ENCODE data around the gene SERPINA10. TPM values are rescaled to one million over a fixed set of nuclear protein-coding genes. Genes with fewer than 3 reads are reported as not detected.

The SERPINA10 gene
- total and polyA plus RNA-seq, 10 of the 15 experiments (the other 5 are each of a cell fraction or from before 2014, with no cell fraction given) = not detected

DNA sequence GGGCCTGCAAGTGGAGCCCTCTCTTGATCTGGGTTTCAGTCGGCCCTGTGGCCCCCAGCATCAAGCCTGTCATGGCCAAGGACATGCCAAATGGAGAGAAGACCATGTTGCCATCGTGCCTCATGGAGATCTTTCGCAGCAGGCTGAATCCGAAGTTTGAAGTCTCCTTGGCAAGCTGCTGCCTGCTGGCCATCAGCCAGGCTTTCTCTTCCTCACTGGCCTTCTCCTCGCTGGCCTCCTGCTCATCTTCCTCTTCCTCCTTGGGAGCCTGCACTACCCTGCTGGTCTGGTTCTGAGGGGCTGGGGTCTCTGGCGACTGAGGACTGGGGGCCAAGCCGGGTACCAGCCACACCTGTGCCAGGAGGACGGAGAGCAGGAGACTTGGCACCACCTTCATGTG, 2.9 kb downstream of the SERPINA10 start:
- intact Hi-C loops (cut with micrococcal nuclease; ENCODE audit: unreplicated experiment) (no loop called here), in situ Hi-C loops (cut with MboI) (no loop called here)
- ChIA-PET RAD21 (ENCODE audit: unreplicated experiment) (no interaction called here), POLR2A (no interaction called here), SMC1A (ENCODE audit: uncharacterized antibody, unreplicated experiment) (no interaction called here), CTCF (no interaction called here)
- H3K9me3 ChIP-seq (replicated peaks; ENCODE audit: control insufficient read depth, insufficient read depth, low read length) = no peaks in the 10 kb centered on the region; the same call in 2 of the 3 replicates
- no peaks in the 10 kb centered on the region for H3K36me3 ChIP-seq (ENCODE audit: control insufficient read depth in 2 of 2, insufficient read depth in 2 of 2, low read length in 1 of 2)
- no peaks in the 10 kb centered on the region; a peak in 1 of 4 replicates for H3K27me3 ChIP-seq (replicated peaks in 1 of 2; ENCODE audit: control insufficient read depth in 2 of 2, insufficient read depth in 2 of 2, low read length in 1 of 2)
- no peaks in the 10 kb centered on the region for H3K4me1 ChIP-seq (ENCODE audit: control insufficient read depth, insufficient read depth, low read length)
- WGBS (ENCODE audit: insufficient coverage, insufficient replicate concordance, low lambda C conversion rate, missing lambda C conversion rate) = 20% methylated on average over 8 of the region's 8 CpGs
- no peaks in the 10 kb centered on the region for H4K20me1 ChIP-seq (ENCODE audit: control insufficient read depth, insufficient read depth)
- ATAC-seq (no peak), FAIRE-seq (no peak), DNase-seq (ENCODE audit: low read depth, low spot score) (no peak)
- no peak overlapping the region for H3K9ac ChIP-seq (ENCODE audit: control insufficient read depth, insufficient read depth, low read length)
- TF ChIP-seq CREB1 (IDR thresholded peaks at IDR 0.05; ENCODE audit: low read depth) (no peak), SMARCA5 (IDR thresholded peaks at IDR 0.05) (no peak), CREM (IDR thresholded peaks at IDR 0.05; ENCODE audit: low read depth) (no peak), ZSCAN29 (IDR thresholded peaks at IDR 0.05) (no peak), POLR2A (IDR thresholded peaks at IDR 0.05; ENCODE audit: low read depth, low read length) (no peak), TCF12 (IDR thresholded peaks at IDR 0.05; ENCODE audit: low read depth, low read length) (no peak), CHD4 (IDR thresholded peaks at IDR 0.05) (no peak), RCOR1 (conservative IDR thresholded peaks at IDR 0.05; ENCODE audit: low read depth, low read length) (no peak), TAF1 (IDR thresholded peaks at IDR 0.05; ENCODE audit: borderline replicate concordance, low read depth, low read length) (no peak)
- TF ChIP-seq, protein P1, sequence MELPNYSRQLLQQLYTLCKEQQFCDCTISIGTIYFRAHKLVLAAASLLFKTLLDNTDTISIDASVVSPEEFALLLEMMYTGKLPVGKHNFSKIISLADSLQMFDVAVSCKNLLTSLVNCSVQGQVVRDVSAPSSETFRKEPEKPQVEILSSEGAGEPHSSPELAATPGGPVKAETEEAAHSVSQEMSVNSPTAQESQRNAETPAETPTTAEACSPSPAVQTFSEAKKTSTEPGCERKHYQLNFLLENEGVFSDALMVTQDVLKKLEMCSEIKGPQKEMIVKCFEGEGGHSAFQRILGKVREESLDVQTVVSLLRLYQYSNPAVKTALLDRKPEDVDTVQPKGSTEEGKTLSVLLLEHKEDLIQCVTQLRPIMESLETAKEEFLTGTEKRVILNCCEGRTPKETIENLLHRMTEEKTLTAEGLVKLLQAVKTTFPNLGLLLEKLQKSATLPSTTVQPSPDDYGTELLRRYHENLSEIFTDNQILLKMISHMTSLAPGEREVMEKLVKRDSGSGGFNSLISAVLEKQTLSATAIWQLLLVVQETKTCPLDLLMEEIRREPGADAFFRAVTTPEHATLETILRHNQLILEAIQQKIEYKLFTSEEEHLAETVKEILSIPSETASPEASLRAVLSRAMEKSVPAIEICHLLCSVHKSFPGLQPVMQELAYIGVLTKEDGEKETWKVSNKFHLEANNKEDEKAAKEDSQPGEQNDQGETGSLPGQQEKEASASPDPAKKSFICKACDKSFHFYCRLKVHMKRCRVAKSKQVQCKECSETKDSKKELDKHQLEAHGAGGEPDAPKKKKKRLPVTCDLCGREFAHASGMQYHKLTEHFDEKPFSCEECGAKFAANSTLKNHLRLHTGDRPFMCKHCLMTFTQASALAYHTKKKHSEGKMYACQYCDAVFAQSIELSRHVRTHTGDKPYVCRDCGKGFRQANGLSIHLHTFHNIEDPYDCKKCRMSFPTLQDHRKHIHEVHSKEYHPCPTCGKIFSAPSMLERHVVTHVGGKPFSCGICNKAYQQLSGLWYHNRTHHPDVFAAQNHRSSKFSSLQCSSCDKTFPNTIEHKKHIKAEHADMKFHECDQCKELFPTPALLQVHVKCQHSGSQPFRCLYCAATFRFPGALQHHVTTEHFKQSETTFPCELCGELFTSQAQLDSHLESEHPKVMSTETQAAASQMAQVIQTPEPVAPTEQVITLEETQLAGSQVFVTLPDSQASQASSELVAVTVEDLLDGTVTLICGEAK (IDR thresholded peaks at IDR 0.05; ENCODE audit: borderline replicate concordance) = no peak
- TF ChIP-seq, protein P2, sequence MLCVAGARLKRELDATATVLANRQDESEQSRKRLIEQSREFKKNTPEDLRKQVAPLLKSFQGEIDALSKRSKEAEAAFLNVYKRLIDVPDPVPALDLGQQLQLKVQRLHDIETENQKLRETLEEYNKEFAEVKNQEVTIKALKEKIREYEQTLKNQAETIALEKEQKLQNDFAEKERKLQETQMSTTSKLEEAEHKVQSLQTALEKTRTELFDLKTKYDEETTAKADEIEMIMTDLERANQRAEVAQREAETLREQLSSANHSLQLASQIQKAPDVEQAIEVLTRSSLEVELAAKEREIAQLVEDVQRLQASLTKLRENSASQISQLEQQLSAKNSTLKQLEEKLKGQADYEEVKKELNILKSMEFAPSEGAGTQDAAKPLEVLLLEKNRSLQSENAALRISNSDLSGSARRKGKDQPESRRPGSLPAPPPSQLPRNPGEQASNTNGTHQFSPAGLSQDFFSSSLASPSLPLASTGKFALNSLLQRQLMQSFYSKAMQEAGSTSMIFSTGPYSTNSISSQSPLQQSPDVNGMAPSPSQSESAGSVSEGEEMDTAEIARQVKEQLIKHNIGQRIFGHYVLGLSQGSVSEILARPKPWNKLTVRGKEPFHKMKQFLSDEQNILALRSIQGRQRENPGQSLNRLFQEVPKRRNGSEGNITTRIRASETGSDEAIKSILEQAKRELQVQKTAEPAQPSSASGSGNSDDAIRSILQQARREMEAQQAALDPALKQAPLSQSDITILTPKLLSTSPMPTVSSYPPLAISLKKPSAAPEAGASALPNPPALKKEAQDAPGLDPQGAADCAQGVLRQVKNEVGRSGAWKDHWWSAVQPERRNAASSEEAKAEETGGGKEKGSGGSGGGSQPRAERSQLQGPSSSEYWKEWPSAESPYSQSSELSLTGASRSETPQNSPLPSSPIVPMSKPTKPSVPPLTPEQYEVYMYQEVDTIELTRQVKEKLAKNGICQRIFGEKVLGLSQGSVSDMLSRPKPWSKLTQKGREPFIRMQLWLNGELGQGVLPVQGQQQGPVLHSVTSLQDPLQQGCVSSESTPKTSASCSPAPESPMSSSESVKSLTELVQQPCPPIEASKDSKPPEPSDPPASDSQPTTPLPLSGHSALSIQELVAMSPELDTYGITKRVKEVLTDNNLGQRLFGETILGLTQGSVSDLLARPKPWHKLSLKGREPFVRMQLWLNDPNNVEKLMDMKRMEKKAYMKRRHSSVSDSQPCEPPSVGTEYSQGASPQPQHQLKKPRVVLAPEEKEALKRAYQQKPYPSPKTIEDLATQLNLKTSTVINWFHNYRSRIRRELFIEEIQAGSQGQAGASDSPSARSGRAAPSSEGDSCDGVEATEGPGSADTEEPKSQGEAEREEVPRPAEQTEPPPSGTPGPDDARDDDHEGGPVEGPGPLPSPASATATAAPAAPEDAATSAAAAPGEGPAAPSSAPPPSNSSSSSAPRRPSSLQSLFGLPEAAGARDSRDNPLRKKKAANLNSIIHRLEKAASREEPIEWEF (IDR thresholded peaks at IDR 0.05; ENCODE audit: insufficient replicate concordance, low read depth, low read length) = no peak
- TF ChIP-seq, protein P3, sequence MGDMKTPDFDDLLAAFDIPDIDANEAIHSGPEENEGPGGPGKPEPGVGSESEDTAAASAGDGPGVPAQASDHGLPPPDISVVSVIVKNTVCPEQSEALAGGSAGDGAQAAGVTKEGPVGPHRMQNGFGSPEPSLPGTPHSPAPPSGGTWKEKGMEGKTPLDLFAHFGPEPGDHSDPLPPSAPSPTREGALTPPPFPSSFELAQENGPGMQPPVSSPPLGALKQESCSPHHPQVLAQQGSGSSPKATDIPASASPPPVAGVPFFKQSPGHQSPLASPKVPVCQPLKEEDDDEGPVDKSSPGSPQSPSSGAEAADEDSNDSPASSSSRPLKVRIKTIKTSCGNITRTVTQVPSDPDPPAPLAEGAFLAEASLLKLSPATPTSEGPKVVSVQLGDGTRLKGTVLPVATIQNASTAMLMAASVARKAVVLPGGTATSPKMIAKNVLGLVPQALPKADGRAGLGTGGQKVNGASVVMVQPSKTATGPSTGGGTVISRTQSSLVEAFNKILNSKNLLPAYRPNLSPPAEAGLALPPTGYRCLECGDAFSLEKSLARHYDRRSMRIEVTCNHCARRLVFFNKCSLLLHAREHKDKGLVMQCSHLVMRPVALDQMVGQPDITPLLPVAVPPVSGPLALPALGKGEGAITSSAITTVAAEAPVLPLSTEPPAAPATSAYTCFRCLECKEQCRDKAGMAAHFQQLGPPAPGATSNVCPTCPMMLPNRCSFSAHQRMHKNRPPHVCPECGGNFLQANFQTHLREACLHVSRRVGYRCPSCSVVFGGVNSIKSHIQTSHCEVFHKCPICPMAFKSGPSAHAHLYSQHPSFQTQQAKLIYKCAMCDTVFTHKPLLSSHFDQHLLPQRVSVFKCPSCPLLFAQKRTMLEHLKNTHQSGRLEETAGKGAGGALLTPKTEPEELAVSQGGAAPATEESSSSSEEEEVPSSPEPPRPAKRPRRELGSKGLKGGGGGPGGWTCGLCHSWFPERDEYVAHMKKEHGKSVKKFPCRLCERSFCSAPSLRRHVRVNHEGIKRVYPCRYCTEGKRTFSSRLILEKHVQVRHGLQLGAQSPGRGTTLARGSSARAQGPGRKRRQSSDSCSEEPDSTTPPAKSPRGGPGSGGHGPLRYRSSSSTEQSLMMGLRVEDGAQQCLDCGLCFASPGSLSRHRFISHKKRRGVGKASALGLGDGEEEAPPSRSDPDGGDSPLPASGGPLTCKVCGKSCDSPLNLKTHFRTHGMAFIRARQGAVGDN (IDR thresholded peaks at IDR 0.05) = no peak
- H3K4me2 ChIP-seq (ENCODE audit: control insufficient read depth, insufficient read depth) = no peak overlapping the region
- no TSS peak for BruUV-seq (replicated peaks)
- H3K4me3 ChIP-seq = no peak overlapping the region
- H3K27ac ChIP-seq (ENCODE audit: control insufficient read depth, insufficient read depth) = no peak overlapping the region
- no peak overlapping the region for H2AFZ ChIP-seq (ENCODE audit: control insufficient read depth, low read depth, low read length)
- H3K79me2 ChIP-seq (ENCODE audit: control insufficient read depth, insufficient read depth, low read length) = no peaks in the 10 kb centered on the region

Measured in GM12878 (cell line).